Right cardiac atrium (tissue), 5 donors: ENCODE results near the gene PRDM16. TPM values are rescaled to one million over a fixed set of nuclear protein-coding genes. Genes with fewer than 3 reads are reported as not detected.
A peak's percentile ranks its signal among the peaks of the same experiment; 100 is the strongest.

Experiments
- ATAC-seq, 2 donors: fragments of 200-7000 bp; cut with Tn5 transposase; one replicate each; pipeline versions ENCODE4 v1.8.0 to v1.9.1; 2020; ENCODE audit warnings: moderate library complexity in 2 of 2, mild to moderate bottlenecking in 1 of 2
- DNase-seq, 3 donors: peaks; one replicate each; pipeline ENCODE4 v3.0.0-alpha.2; 2020
- H3K27ac ChIP-seq: one replicate; pipeline ENCODE4 v1.5.1; 2013; ENCODE audit warnings: mild to moderate bottlenecking, low read length, control low read depth, moderate library complexity
- H3K27me3 ChIP-seq: one replicate; pipeline ENCODE4 v1.6.1; 2013; ENCODE audit not compliant: control insufficient read depth, insufficient read depth
- H3K4me1 ChIP-seq: one replicate; pipeline ENCODE4 v1.6.1; 2013; ENCODE audit warnings: low read length; ENCODE audit not compliant: control insufficient read depth, insufficient read depth
- H3K4me3 ChIP-seq: one replicate; pipeline ENCODE4 v1.5.1; 2013; ENCODE audit warnings: low read length, control low read depth
- H3K9me3 ChIP-seq: one replicate; pipeline ENCODE4 v1.6.1; 2013; ENCODE audit warnings: low read length; ENCODE audit not compliant: control insufficient read depth
- WGBS: extraction: QIAGEN DNeasy Blood & Tissue Kit; methylation state at CpG from one replicate; pipeline ENCODE4 v1.1.7; 2013; 5-methylcytosine and 5-hydroxymethylcytosine counted together
- intact Hi-C, 4 donors: fragments of 100-400 bp; cut with DNase I; formaldehyde crosslinking; loops; one replicate each; pipeline versions ENCODE4 v1.11.0 to v1.14.0; 2022 to 2023
- polyA plus RNA-seq: library from polyadenylated mRNA; stranded (reverse); fragments of 200-250 nt; gene quantifications from one replicate; pipeline ENCODE4 v1.2.3, GENCODE V29; 2013
- total RNA-seq, 4 donors: library from RNA; stranded (reverse); fragmentation: NEBNext Ultra II Directional; extraction: Animal tissue kit (Norgen Biotek cat#: 25700); gene quantifications; one replicate each; pipeline ENCODE4 v1.2.1, GENCODE V29; 2021
- donor health status: healthy with polysubstance abuse.
- donor health status: DM: no; HTN: yes; CAD: no.
- donor health status: DM: no; HTN: no; CAD: no.
- donor health status: DM: no; HTN: yes; CAD: no; lungs with severe emphysema.
- donor health status: DM: yes; HTN: yes; CAD: no.

The PRDM16 gene
- total and polyA plus RNA-seq, 5 donors = 1.1 to 2.9 (median 1.9) TPM

GRCh38 chr1:3465091-3465934 lies 396.3 kb downstream of the PRDM16 start:
- intact Hi-C loops = no loop called here
- ATAC-seq (no peak), DNase-seq (peak; percentile 10 to 42 (median 41))
- Histone ChIP-seq H3K4me1 (peaks cover 5% of the 10 kb centered on the region), H3K27ac (no peak overlapping the region), H3K4me3 (no peak overlapping the region), H3K9me3 (no peaks in the 10 kb centered on the region), H3K27me3 (no peaks in the 10 kb centered on the region)
- 77% methylated on average over 28 of the region's 28 CpGs for WGBS

GRCh38 chr1:3465935-3466321 lies 396.9 kb downstream of the PRDM16 start:
- DNase-seq (peak; percentile 9 to 39 (median 32)), ATAC-seq (no peak)
- Histone ChIP-seq H3K27me3 (no peaks in the 10 kb centered on the region), H3K9me3 (no peaks in the 10 kb centered on the region), H3K4me3 (no peak overlapping the region), H3K4me1 (no peaks in the 10 kb centered on the region), H3K27ac (no peak overlapping the region)
- 82% methylated on average over 17 of the region's 17 CpGs for WGBS
- intact Hi-C loops = no loop called here

DNA sequence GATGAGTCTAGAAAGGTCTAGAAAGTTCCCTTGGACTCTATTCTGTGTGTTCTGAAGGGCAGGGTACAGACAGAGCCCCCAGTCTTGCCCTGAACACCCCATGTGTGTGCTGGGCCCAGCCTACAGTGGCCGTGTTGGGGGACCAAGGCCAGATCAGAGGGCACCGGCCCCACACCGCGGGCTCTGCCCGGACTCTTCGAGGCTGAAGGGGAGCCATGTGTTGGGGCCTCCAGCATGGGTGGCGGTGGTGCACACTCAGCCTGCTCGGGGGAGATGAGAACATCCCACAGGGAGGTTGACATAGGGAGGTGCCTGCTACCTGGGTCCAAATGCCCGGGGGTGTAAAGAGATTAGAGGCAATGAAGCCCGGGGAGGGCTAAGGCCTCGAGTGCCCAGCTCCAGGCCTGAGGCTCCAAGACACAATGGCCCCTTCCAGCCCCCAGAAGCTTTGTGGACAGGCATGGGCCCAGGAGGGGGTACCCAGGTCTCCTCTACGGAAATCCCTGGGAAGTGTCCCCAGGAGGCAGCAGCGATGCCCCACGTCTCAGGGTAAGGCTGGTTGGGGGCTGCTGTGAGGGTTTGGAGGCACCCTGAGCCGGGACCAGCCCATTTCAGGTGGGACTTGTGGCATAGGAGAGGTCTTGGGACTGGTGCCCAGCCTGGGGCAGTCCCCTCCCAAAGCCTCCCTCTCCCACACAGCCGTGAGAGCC lies 397.5 kb downstream of the PRDM16 start:
- intact Hi-C loops = no loop called here
- no peak for ATAC-seq
- DNase-seq = peak in 2 of 3 donors; percentile 8 to 32
- no peaks in the 10 kb centered on the region for H3K27me3 ChIP-seq
- 91% methylated on average over 16 of the region's 16 CpGs for WGBS
- H3K27ac ChIP-seq = no peak overlapping the region
- no peaks in the 10 kb centered on the region for H3K4me1 ChIP-seq
- no peaks in the 10 kb centered on the region for H3K9me3 ChIP-seq
- H3K4me3 ChIP-seq = no peak overlapping the region

GRCh38 chr1:3467096-3468036 lies 398.4 kb downstream of the PRDM16 start:
- no peak for ATAC-seq
- Histone ChIP-seq H3K27ac (no peak overlapping the region), H3K9me3 (no peaks in the 10 kb centered on the region), H3K4me3 (no peak overlapping the region), H3K4me1 (no peaks in the 10 kb centered on the region), H3K27me3 (no peaks in the 10 kb centered on the region)
- DNase-seq = peak; percentile 8 to 67 (median 24)
- 77% methylated on average over 35 of the region's 35 CpGs for WGBS
- intact Hi-C loops = no loop called here

DNA sequence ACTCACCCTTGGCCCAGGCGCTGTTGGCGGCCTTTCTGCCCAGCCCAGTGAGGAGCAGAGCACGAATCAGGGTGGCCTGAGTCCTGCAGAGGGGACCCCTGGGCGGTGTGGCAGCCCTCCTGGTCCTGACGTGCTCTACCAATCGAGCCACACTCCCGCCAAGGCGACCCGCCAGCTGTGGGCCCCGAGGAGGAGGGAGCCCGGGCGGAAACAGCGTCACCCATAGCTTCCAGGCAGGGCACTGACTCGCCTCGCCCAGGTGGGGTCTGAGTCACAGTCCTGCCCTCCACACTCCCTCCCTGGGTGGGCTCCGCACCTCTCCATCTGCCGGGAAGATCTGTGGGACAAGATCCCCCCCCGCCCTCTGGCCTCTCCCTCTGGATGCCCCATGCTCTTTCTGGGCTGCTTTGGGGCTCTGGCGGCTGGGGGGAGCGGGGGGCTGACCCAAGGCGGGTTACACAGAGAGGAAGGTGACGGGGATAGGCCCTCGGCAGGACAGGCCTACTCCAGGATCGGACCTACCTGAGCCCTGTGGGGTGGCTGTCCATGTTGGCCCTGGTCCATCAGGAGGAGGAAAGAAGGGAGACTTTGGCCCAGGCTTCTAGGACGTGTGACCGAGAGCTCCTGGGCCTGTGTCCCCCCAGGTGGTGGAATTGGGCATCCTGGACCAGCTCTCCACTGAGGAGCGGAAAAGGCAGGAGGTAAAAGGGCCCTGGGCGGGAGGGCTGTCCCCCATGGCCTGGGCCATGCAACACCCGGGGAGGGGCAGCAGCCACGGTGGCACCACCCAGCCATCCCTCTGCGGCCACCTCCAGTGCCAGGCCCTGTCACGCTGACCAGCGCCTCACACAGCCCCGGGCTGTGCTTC lies 399.5 kb downstream of the PRDM16 start:
- ATAC-seq = no peak
- Histone ChIP-seq H3K27ac (no peak overlapping the region), H3K27me3 (no peaks in the 10 kb centered on the region), H3K9me3 (no peaks in the 10 kb centered on the region), H3K4me3 (no peak overlapping the region), H3K4me1 (no peaks in the 10 kb centered on the region)
- peak; percentile 9 to 53 (median 40) for DNase-seq
- WGBS = 88% methylated on average over 34 of the region's 34 CpGs
- intact Hi-C loops = no loop called here

DNA sequence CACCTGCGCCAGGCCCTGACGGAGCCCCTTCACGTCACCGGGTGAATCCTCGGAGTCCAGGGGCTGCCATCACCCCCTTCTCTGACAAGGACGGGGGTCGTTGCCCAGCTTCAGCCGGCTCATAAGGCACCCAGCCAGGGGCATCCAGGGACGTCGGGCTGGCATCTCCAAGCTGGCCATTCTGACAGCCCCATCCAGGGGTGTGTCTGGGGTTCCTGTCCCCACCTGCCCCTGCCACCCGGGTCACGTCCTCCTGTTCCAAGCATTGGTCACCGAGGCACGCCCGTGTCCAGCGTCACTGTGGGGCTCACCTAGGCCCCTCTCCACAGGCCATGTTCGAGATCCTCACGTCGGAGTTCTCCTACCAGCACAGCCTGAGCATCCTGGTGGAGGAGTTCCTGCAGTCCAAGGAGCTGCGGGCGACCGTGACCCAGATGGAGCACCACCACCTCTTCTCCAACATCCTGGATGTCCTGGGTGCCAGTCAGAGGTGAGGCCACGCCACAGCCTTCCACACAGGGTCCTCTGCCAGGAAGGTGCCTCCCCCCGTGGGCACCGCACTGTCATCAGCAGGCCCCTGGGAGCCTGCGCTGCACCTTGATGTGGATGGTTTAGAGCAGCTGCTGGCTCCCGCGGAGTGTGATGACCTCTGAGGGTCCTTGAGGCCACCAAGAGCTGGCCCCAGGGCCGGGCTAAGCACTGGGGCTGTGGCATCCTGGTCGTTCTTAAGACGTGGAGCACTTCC lies 400.3 kb downstream of the PRDM16 start:
- H3K9me3 ChIP-seq = no peaks in the 10 kb centered on the region
- no peak overlapping the region for H3K27ac ChIP-seq
- no peaks in the 10 kb centered on the region for H3K4me1 ChIP-seq
- ATAC-seq (no peak), DNase-seq (peak; percentile 8 to 42 (median 42))
- intact Hi-C loops = no loop called here
- no peaks in the 10 kb centered on the region for H3K27me3 ChIP-seq
- H3K4me3 ChIP-seq = no peak overlapping the region
- WGBS = 92% methylated on average over 31 of the region's 31 CpGs

GRCh38 chr1:3469849-3470649 lies 401.0 kb downstream of the PRDM16 start:
- WGBS = 93% methylated on average over 17 of the region's 17 CpGs
- H3K27ac ChIP-seq = no peak overlapping the region
- no peaks in the 10 kb centered on the region for H3K4me1 ChIP-seq
- no peaks in the 10 kb centered on the region for H3K27me3 ChIP-seq
- no peak overlapping the region for H3K4me3 ChIP-seq
- intact Hi-C loops = no loop called here
- ATAC-seq (no peak), DNase-seq (peak; percentile 11 to 45 (median 27))
- H3K9me3 ChIP-seq = no peaks in the 10 kb centered on the region

GRCh38 chr1:3470650-3471355 lies 401.8 kb downstream of the PRDM16 start:
- 86% methylated on average over 22 of the region's 22 CpGs for WGBS
- DNase-seq = peak in 2 of 3 donors; percentile 6 to 45
- no peak for ATAC-seq
- Histone ChIP-seq H3K4me1 (no peaks in the 10 kb centered on the region), H3K27ac (no peak overlapping the region), H3K27me3 (no peaks in the 10 kb centered on the region), H3K9me3 (no peaks in the 10 kb centered on the region), H3K4me3 (no peak overlapping the region)
- intact Hi-C loops = no loop called here
